SIG-M5 treated with dmso at 0.1 percent for 504 hours (cell line): ENCODE measurements around the gene ADCY7.
A peak's percentile ranks its signal among the peaks of the same experiment; 100 is the strongest.
"Not testable (repeated sequence)": the region's sequence is repeated elsewhere in the genome, so short reads cannot be mapped to it uniquely, and the experiment has no call there.

Experiments
- DNase-seq: peaks from one replicate; lab custom pipeline; 2025; ENCODE audit not compliant: unreplicated experiment; lab: John Stamatoyannopoulos, UW

The ADCY7 gene

GRCh38 chr16:50266337-50267091 is at the start of gene ADCY7:
ADCY7 (plus strand) TSS chr16:50266551; CDS start chr16:50288180, 21,629 bp downstream.
- DNase-seq = peak; percentile 75

GRCh38 chr16:50219402-50219975 is 46.9 kb upstream of the ADCY7 start:
- no peak for DNase-seq

- DNase-seq = no peak
Observed at GRCh38 chr16:50224286-50224685, 42.1 kb upstream of the ADCY7 start.

GRCh38 chr16:50227120-50227519 is 39.2 kb upstream of the ADCY7 start:
- DNase-seq = no peak

GRCh38 chr16:50227665-50228064 is 38.7 kb upstream of the ADCY7 start:
- no peak for DNase-seq

- no peak for DNase-seq
Observed at GRCh38 chr16:50228364-50228868, 37.9 kb upstream of the ADCY7 start.

- DNase-seq = no peak
Observed at GRCh38 chr16:50229149-50229726, 37.1 kb upstream of the ADCY7 start.

- no peak for DNase-seq
Observed at GRCh38 chr16:50234771-50235556, 31.4 kb upstream of the ADCY7 start.

GRCh38 chr16:50235581-50235980 is 30.8 kb upstream of the ADCY7 start:
- no peak for DNase-seq

GRCh38 chr16:50238314-50238713 is 28.0 kb upstream of the ADCY7 start:
- no peak for DNase-seq

- DNase-seq = no peak
Observed at GRCh38 chr16:50238868-50239301, 27.5 kb upstream of the ADCY7 start.

- not testable (repeated sequence) for DNase-seq
Observed at GRCh38 chr16:50243024-50243423, 23.3 kb upstream of the ADCY7 start.

GRCh38 chr16:50244140-50244503 is 22.2 kb upstream of the ADCY7 start:
- no peak for DNase-seq

GRCh38 chr16:50244504-50245416 is 21.6 kb upstream of the ADCY7 start:
- no peak for DNase-seq

GRCh38 chr16:50245417-50246298 is 20.7 kb upstream of the ADCY7 start:
- DNase-seq = peak; percentile 13

- no peak for DNase-seq
Observed at GRCh38 chr16:50246299-50247122, 19.8 kb upstream of the ADCY7 start.

GRCh38 chr16:50247123-50247905 is 19.0 kb upstream of the ADCY7 start:
- DNase-seq = no peak
